IMR-90 (cell line): ENCODE data around the gene MAPK1. TPM values are rescaled to one million over a fixed set of nuclear protein-coding genes. Genes with fewer than 3 reads are reported as not detected.

Experiments
- ATAC-seq: fragments of 200-7000 bp; cut with Tn5 transposase; 2 replicates; pipeline ENCODE4 v1.9.1; 2020; ENCODE audit warnings: low read depth, mild to moderate bottlenecking, moderate library complexity
- BruUV-seq: library from RNA; stranded (reverse); fragments of 400-500 nt; replicated peaks from 2 replicates; lab custom pipeline; 2021; lab: Mats Ljungman, UMichigan
- CTCF ChIA-PET: fragments of 300-600 bp; formaldehyde crosslinking; extraction: SDS; loops from one replicate; lab custom pipeline; 2021; ENCODE audit warnings: antibody characterized with exemption; lab: Yijun Ruan, JAX
- POLR2A ChIA-PET: fragments of 300-600 bp; sonication (Branson Sonifier 250); formaldehyde crosslinking; loops from one replicate; lab custom pipeline; 2022; ENCODE audit warnings: antibody characterized with exemption; ENCODE audit not compliant: unreplicated experiment; lab: Charles Lee
- DNase-seq: peaks from one replicate; pipeline ENCODE4 v3.0.0; 2013
- H2AFZ ChIP-seq: replicated peaks from 2 replicates; pipeline ENCODE3; 2013; ENCODE audit warnings: low read length, mild to moderate bottlenecking; ENCODE audit not compliant: poor library complexity
- H2AK5ac ChIP-seq: 2 replicates; pipeline ENCODE4 v1.6.1; 2013; ENCODE audit warnings: low read depth, low read length, inconsistent platforms
- H2AK9ac ChIP-seq: replicated peaks from 2 replicates; pipeline ENCODE3; 2013; ENCODE audit warnings: mild to moderate bottlenecking, low read depth, low read length, moderate library complexity; ENCODE audit not compliant: poor library complexity
- H2BK120ac ChIP-seq: 2 replicates; pipeline ENCODE4 v1.6.1; 2013; ENCODE audit warnings: low read depth, low read length, inconsistent platforms
- H2BK15ac ChIP-seq: 3 replicates; pipeline ENCODE4 v1.6.1; 2013; ENCODE audit warnings: low read depth, low read length, inconsistent platforms
- H2BK20ac ChIP-seq: 2 replicates; pipeline ENCODE4 v1.6.1; 2013; ENCODE audit warnings: low read depth, mild to moderate bottlenecking, inconsistent platforms, low read length, moderate library complexity
- H2BK5ac ChIP-seq: 2 replicates; pipeline ENCODE4 v1.6.1; 2013; ENCODE audit warnings: mild to moderate bottlenecking, low read depth, low read length, inconsistent platforms; ENCODE audit not compliant: poor library complexity, severe bottlenecking
- H3K14ac ChIP-seq: replicated peaks from 2 replicates; pipeline ENCODE4 v1.6.1; 2013; ENCODE audit warnings: low read depth, low read length, inconsistent platforms
- H3K18ac ChIP-seq: 2 replicates; pipeline ENCODE4 v1.6.1; 2013; ENCODE audit warnings: low read depth, low read length, control low read depth
- H3K23ac ChIP-seq: 2 replicates; pipeline ENCODE4 v1.6.1; 2013; ENCODE audit warnings: low read depth, low read length, inconsistent platforms
- H3K27ac ChIP-seq: 2 replicates; pipeline ENCODE4 v1.5.1; 2013; ENCODE audit warnings: mild to moderate bottlenecking, control low read depth, low read length; ENCODE audit not compliant: insufficient read depth
- H3K27me3 ChIP-seq: 2 replicates; pipeline ENCODE4 v1.6.1; 2013; ENCODE audit warnings: low read length; ENCODE audit not compliant: control insufficient read depth, insufficient read depth
- H3K36me3 ChIP-seq: 2 replicates; pipeline ENCODE4 v1.6.1; 2013; ENCODE audit warnings: low read length, mixed read lengths; ENCODE audit not compliant: control insufficient read depth, insufficient read depth
- H3K4ac ChIP-seq: 2 replicates; pipeline ENCODE4 v1.6.1; 2013; ENCODE audit warnings: low read depth, low read length, inconsistent platforms
- H3K4me1 ChIP-seq: 2 replicates; pipeline ENCODE4 v1.6.1; 2013; ENCODE audit warnings: low read length, mixed read lengths; ENCODE audit not compliant: control insufficient read depth, insufficient read depth
- H3K4me2 ChIP-seq: 2 replicates; pipeline ENCODE4 v1.6.1; 2013; ENCODE audit warnings: low read depth, mild to moderate bottlenecking, control low read depth, low read length, moderate library complexity
- H3K4me3 ChIP-seq: 2 replicates; pipeline ENCODE4 v1.5.1; 2013; ENCODE audit warnings: low read depth, mild to moderate bottlenecking, control low read depth, low read length, moderate library complexity; ENCODE audit not compliant: insufficient read depth
- H3K56ac ChIP-seq: 2 replicates; pipeline ENCODE4 v1.6.1; 2013; ENCODE audit warnings: low read length, inconsistent platforms; ENCODE audit not compliant: insufficient read depth; ENCODE audit errors: extremely low read depth
- H3K79me1 ChIP-seq, 2 experiments: 2 replicates each; pipeline ENCODE4 v1.6.1; 2013; ENCODE audit warnings: low read length in 2 of 2, inconsistent platforms in 1 of 2, low read depth in 1 of 2
- H3K9ac ChIP-seq: 2 replicates; pipeline ENCODE4 v1.6.1; 2013; ENCODE audit warnings: low read depth, low read length, control low read depth
- H3K9me1 ChIP-seq: 2 replicates; pipeline ENCODE4 v1.6.1; 2013; ENCODE audit warnings: low read length, inconsistent platforms; ENCODE audit not compliant: insufficient read depth
- H3K9me3 ChIP-seq: 2 replicates; pipeline ENCODE4 v1.6.1; 2013; ENCODE audit warnings: low read length; ENCODE audit not compliant: control insufficient read depth, insufficient read depth
- H4K20me1 ChIP-seq: 2 replicates; pipeline ENCODE4 v1.6.1; 2013; ENCODE audit warnings: low read length, inconsistent platforms; ENCODE audit not compliant: insufficient read depth
- H4K5ac ChIP-seq: 2 replicates; pipeline ENCODE4 v1.6.1; 2013; ENCODE audit warnings: mild to moderate bottlenecking, low read depth, low read length, control low read depth
- H4K8ac ChIP-seq, 2 experiments: 2 replicates each; pipeline ENCODE4 v1.6.1; 2013; ENCODE audit warnings: low read depth in 2 of 2, low read length in 2 of 2, control low read depth in 1 of 2, inconsistent platforms in 1 of 2
- H4K91ac ChIP-seq: 2 replicates; pipeline ENCODE4 v1.6.1; 2013; ENCODE audit warnings: low read depth, low read length, inconsistent platforms; ENCODE audit not compliant: insufficient read depth
- CEBPB ChIP-seq: IDR thresholded peaks from 2 replicates; pipeline ENCODE4 v1.6.1; 2012; ENCODE audit warnings: low read depth, low read length, improper control_type of control experiment
- CHD1 ChIP-seq: IDR thresholded peaks from 2 replicates; pipeline ENCODE4 v1.6.1; 2012; ENCODE audit warnings: low read depth, low read length, improper control_type of control experiment
- CTCF ChIP-seq: conservative IDR thresholded peaks from 2 replicates; pipeline ENCODE4 v1.5.1; 2012; ENCODE audit warnings: mild to moderate bottlenecking, low read depth, low read length, improper control_type of control experiment
- FOS ChIP-seq: fragments of 150-350 bp; IDR thresholded peaks from 2 replicates; pipeline ENCODE4 v1.6.1; 2016; ENCODE audit warnings: low read depth, low read length
- MAFK ChIP-seq: IDR thresholded peaks from 2 replicates; pipeline ENCODE4 v1.6.1; 2012; ENCODE audit warnings: low read depth, low read length, improper control_type of control experiment
- MAZ ChIP-seq: IDR thresholded peaks from 2 replicates; pipeline ENCODE4 v1.6.1; 2012; ENCODE audit warnings: low read depth, mild to moderate bottlenecking, low read length, improper control_type of control experiment, moderate library complexity, borderline replicate concordance
- MXI1 ChIP-seq: IDR thresholded peaks from 2 replicates; pipeline ENCODE4 v1.6.1; 2012; ENCODE audit warnings: low read depth, mild to moderate bottlenecking, low read length, moderate library complexity, borderline replicate concordance
- NFE2L2 ChIP-seq: fragments of 150-350 bp; IDR thresholded peaks from 2 replicates; pipeline ENCODE4 v1.6.1; 2016; ENCODE audit warnings: low read depth, mild to moderate bottlenecking, low read length
- POLR2A ChIP-seq: IDR thresholded peaks from 2 replicates; pipeline ENCODE4 v1.6.1; 2012; ENCODE audit warnings: mild to moderate bottlenecking, low read depth, low read length
- RAD21 ChIP-seq: IDR thresholded peaks from 2 replicates; pipeline ENCODE4 v1.6.1; 2012; ENCODE audit warnings: low read length, improper control_type of control experiment
- RCOR1 ChIP-seq: IDR thresholded peaks from 2 replicates; pipeline ENCODE4 v1.6.1; 2012; ENCODE audit warnings: mild to moderate bottlenecking, low read length, improper control_type of control experiment; ENCODE audit not compliant: insufficient replicate concordance
- RFX5 ChIP-seq: IDR thresholded peaks from 2 replicates; pipeline ENCODE4 v1.8.0; 2012; ENCODE audit warnings: low read depth, mild to moderate bottlenecking, low read length, moderate library complexity
- SMC3 ChIP-seq: fragments of 150-350 bp; IDR thresholded peaks from 2 replicates; pipeline ENCODE4 v1.6.1; 2016; ENCODE audit warnings: low read depth, mild to moderate bottlenecking, antibody characterized with exemption, low read length, moderate library complexity
- WGBS, 2 experiments: methylation state at CpG; one replicate each; pipeline versions ENCODE4 v1.1.5 to v1.1.7; 2013; ENCODE audit warnings: missing lambda C conversion rate in 2 of 2; ENCODE audit not compliant: insufficient read length in 1 of 2; ENCODE audit errors: extremely low coverage in 2 of 2; 5-methylcytosine and 5-hydroxymethylcytosine counted together
- dilution Hi-C: fragments of 300-500 bp; cut with HindIII; formaldehyde crosslinking; loops from one replicate; pipeline ENCODE4 v1.14.3; 2018; ENCODE audit warnings: low sequenced_read_pairs; ENCODE audit not compliant: unreplicated experiment
- in situ Hi-C: fragments of 300-500 bp; cut with MboI; formaldehyde crosslinking; loops from 3 replicates; pipeline ENCODE4 v1.14.3; 2019; ENCODE audit warnings: low sequenced_read_pairs, inconsistent platforms, mixed read lengths
- intact Hi-C: fragments of 100-400 bp; cut with micrococcal nuclease; formaldehyde crosslinking; loops from 2 replicates; pipeline ENCODE4 v1.10.0; 2022
- polyA plus RNA-seq, 3 experiments: library from polyadenylated mRNA; depleted of rRNA; stranded (reverse); fragments of >200 nt; gene quantifications; 2 replicates each; pipeline ENCODE4 v1.2.3, GENCODE V29; 2012; ENCODE audit warnings: low replicate concordance in 1 of 3
- total RNA-seq: library from RNA; depleted of rRNA; stranded (reverse); fragments of >200 nt; gene quantifications from 2 replicates; pipeline ENCODE4 v1.2.3, GENCODE V29; 2012
- TF ChIP-seq, protein P1 (sequence below): fragments of 150-350 bp; IDR thresholded peaks from 2 replicates; pipeline ENCODE4 v1.6.1; 2017; ENCODE audit warnings: mild to moderate bottlenecking, antibody characterized with exemption, low read length, low read depth

MAPK1 gene
- total and polyA plus RNA-seq, 2 of the 4 experiments (the other 2 are of a cell fraction): 41.0 to 51.3 TPM

- TF ChIP-seq NFE2L2: no peak
These were observed 154.6 kb downstream of the MAPK1 start (continued) for GRCh38 chr22:21712751-21713427.

GRCh38 chr22:21711851-21712250 is 155.6 kb downstream of the MAPK1 start:
- H2BK20ac ChIP-seq: no peak overlapping the region
- H3K4me3 ChIP-seq: no peak overlapping the region
- H3K36me3 ChIP-seq: peaks cover 2% of the 10 kb centered on the region; the same call in 1 of the 2 replicates
- ATAC-seq: no peak
- H3K14ac ChIP-seq: no peak overlapping the region
- H4K91ac ChIP-seq: no peak overlapping the region
- H3K18ac ChIP-seq: no peak overlapping the region
- no peaks in the 10 kb centered on the region for H4K20me1 ChIP-seq
- H3K27me3 ChIP-seq: no peaks in the 10 kb centered on the region
- dilution Hi-C loops (no loop called here), in situ Hi-C loops (loop anchor here (5.0 kb wide), 1 partner anchor 225 kb away; no protein-coding TSS in a partner anchor), intact Hi-C loops (loop anchor here (5.0 kb wide), 2 partner anchors 155 to 240 kb away; partner anchors contain the start of genes MAPK1 and PPM1F)
- H2AK5ac ChIP-seq: no peak overlapping the region
- no peak overlapping the region for H3K27ac ChIP-seq
- peak overlapping the region; percentile 42 for H2AK9ac ChIP-seq
- BruUV-seq: no TSS peak
- peaks cover 6% of the 10 kb centered on the region for H3K4me1 ChIP-seq
- no peak overlapping the region for H3K56ac ChIP-seq
- no peak overlapping the region for H2BK15ac ChIP-seq
- no peak overlapping the region for H4K5ac ChIP-seq
- ChIA-PET POLR2A (interaction anchor here (0.7 kb wide), 1 partner anchor 215 kb away, joined by 3 read pairs; no protein-coding TSS in a partner anchor), CTCF (no interaction called here)
- DNase-seq: no peak
- H3K9me1 ChIP-seq: peaks cover 14% of the 10 kb centered on the region
- WGBS, 2 experiments: 92% methylated on average over 2 of the region's 4 CpGs; no CpG with 5 or more reads in 1 of the 2 experiments
- H3K4ac ChIP-seq: no peak overlapping the region
- H2AFZ ChIP-seq: no peak overlapping the region
- H2BK120ac ChIP-seq: no peak overlapping the region
- H3K79me1 ChIP-seq: peaks cover 0 to 7% of the 10 kb centered on the region in 2 experiments; a peak in 2 of 4 replicates
- no peaks in the 10 kb centered on the region for H3K9me3 ChIP-seq
- no peak overlapping the region for H3K4me2 ChIP-seq
- H2BK5ac ChIP-seq: no peak overlapping the region
- H3K9ac ChIP-seq: no peak overlapping the region
- no peak overlapping the region for H4K8ac ChIP-seq
- no peak overlapping the region for H3K23ac ChIP-seq
- no peak for TF ChIP-seq MXI1
- TF ChIP-seq SMC3: no peak
- no peak for TF ChIP-seq RCOR1
- no peak for TF ChIP-seq RFX5
- TF ChIP-seq POLR2A: no peak
- TF ChIP-seq CTCF: no peak
- no peak for TF ChIP-seq CEBPB
- no peak for TF ChIP-seq FOS
- TF ChIP-seq, protein P1, sequence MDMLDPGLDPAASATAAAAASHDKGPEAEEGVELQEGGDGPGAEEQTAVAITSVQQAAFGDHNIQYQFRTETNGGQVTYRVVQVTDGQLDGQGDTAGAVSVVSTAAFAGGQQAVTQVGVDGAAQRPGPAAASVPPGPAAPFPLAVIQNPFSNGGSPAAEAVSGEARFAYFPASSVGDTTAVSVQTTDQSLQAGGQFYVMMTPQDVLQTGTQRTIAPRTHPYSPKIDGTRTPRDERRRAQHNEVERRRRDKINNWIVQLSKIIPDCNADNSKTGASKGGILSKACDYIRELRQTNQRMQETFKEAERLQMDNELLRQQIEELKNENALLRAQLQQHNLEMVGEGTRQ: no peak
- no peak for TF ChIP-seq NFE2L2
- no peak for TF ChIP-seq MAFK
- no peak for TF ChIP-seq RAD21
- TF ChIP-seq CHD1: no peak
- TF ChIP-seq MAZ: no peak
